Esophagus squamous epithelium (tissue), 4 donors: ENCODE results near the gene AMPH.

Source experiments
- CTCF ChIP-seq, 6 experiments: fragments of 450-650 bp in 4 of 6; fragments of 200-600 bp in 2 of 6; sonication (generic) in 2 of 6; IDR thresholded peaks; one replicate each; pipeline ENCODE4 v1.5.1; 2016 to 2019; ENCODE audit warnings: antibody characterized with exemption in 6 of 6, mild to moderate bottlenecking in 4 of 6, moderate library complexity in 4 of 6
- POLR2A ChIP-seq, 4 donors: fragments of 450-650 bp; IDR thresholded peaks; one replicate each; pipeline ENCODE4 v1.6.1; 2017; ENCODE audit warnings: antibody characterized with exemption in 4 of 4, mild to moderate bottlenecking in 4 of 4, moderate library complexity in 3 of 4

- TF ChIP-seq CTCF (IDR thresholded peaks at IDR 0.05), result no peak
- TF ChIP-seq POLR2A (IDR thresholded peaks at IDR 0.05), result no peak
Measured at GRCh38 chr7:38594949-38595348, 36.2 kb downstream of the AMPH start.
